Fibroblast of skin of right quadriceps (primary cell): ENCODE results near the gene ABCC8.
A peak's percentile ranks its signal among the peaks of the same experiment; 100 is the strongest.

Experiments
- DNase-seq: peaks from one replicate; pipeline ENCODE4 v3.0.0-alpha.2; 2013

The ABCC8 gene

DNA sequence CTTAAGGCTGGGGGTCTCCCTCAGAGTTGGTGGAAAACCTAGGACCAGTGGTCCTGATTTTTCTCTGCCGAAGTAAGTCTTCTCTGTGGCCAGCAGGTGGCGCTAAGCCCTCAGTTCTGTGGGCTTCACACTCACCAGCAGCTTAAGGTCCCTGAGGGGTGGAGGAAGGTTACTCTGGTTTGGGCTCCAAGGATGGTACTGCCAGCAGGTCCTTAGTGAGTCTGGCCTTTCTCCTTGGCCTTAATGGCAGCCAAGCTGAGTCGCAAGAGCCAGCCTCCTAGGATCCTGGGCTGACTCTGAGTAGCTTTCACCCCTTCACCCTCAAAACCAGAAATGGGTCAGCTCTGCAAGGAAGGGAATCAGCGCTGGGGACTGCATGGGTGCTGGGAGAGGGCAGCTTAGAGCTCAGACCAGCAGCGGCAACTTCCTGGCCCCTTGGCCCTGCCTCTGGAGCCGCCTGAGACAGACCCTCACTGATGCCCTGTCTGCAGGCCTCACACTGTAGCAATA is 92.6 kb downstream of the ABCC8 start:
- DNase-seq: peak; percentile 74

GRCh38 chr11:17383461-17383860 is 93.2 kb downstream of the ABCC8 start:
- DNase-seq: no peak

DNA sequence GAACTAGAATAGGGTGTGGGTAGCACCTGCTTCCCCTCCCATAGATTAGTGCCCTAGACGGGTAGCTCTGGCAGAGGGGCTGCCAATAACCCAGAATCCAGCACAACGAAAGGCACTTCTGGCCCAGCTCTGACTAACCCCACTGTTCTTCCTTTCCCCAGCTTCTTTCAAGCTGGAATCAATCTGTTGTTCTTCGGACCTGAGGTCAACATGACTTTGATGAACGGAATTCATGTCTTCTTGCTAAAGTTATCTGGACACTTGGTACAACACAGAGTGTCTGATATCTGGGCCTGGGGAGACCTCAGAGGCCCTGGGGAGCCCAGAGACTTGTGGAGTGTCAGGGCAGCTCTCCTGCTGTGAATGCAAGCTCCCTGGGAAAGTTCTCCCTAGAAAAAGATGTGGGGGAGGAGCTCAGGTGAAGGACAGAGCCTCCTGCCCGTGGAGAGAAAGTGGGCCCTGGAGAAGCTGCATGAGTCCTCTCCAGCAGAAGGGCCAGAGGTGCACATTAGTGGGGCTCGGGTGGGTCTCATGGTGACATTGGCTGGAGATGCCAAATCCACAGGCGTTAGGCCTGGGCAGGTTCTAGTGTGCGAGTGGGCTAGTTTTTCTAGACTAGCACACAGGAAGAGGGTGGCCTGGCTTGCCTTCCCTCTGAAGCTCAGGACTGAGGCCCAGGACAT is 94.5 kb downstream of the ABCC8 start:
- no peak for DNase-seq

DNA sequence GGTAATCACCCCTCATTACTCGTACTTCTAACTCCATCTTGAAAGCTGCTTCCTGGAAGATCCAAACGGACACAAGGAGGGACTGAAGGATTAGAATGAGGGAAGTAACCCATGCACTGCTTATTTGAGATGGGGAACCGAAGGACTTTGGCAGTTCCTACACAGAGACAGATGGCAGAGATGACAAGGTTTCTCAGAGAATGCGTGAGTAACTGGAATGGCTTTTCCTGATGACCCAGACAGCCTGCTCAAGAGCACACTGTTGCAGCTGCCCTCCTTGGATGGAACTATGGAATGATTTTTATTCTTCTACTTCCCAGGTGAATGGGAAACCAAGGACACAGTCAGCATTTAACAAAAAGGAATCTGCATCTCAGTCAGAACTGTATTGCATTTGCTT is 95.5 kb downstream of the ABCC8 start:
- DNase-seq: peak; percentile 26

GRCh38 chr11:17379383-17380180 is 97.1 kb downstream of the ABCC8 start:
- no peak for DNase-seq

GRCh38 chr11:17378655-17379054 is 98.0 kb downstream of the ABCC8 start:
- DNase-seq: no peak

DNA sequence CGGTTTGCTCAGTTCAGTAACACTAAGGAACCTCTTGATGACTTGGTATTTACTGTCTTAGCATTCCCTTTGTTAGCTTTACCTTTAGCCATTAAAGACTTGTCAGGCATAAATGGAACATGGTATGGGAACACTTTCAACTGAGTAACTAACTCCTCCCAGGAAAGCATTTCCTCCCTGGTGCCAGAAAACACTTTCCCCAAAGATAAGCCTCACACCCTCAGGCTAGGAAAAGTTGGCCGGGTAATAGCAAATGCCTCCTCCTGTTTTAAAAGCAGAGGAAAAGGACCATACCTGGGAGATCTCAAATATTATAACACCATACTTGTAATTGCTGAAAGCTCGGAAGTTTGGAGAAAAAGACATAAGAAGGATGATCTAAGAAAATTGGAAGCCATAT is 100.2 kb downstream of the ABCC8 start:
- DNase-seq: no peak

DNA sequence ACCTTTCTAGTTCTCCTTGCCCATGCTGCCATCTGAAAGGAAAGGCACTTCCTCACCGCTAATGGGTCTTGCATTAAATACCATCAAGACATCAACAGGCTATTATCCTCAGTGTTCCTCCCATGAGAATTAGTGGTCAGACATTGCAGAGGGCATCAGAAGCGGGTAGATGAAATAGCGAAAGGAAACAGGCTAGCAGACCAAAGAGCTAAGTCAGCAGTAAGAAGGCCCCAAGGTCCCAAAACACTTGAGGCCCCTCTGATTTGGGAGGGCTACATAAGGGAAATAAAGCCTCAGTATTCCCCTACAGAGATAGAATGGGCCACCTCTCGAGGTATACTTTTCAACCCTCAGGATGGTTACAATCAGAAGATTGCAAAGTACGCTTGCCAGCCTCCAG is 101.1 kb downstream of the ABCC8 start:
- no peak for DNase-seq

GRCh38 chr11:17371614-17372013 is 105.0 kb downstream of the ABCC8 start:
- peak; percentile 51 for DNase-seq

DNA sequence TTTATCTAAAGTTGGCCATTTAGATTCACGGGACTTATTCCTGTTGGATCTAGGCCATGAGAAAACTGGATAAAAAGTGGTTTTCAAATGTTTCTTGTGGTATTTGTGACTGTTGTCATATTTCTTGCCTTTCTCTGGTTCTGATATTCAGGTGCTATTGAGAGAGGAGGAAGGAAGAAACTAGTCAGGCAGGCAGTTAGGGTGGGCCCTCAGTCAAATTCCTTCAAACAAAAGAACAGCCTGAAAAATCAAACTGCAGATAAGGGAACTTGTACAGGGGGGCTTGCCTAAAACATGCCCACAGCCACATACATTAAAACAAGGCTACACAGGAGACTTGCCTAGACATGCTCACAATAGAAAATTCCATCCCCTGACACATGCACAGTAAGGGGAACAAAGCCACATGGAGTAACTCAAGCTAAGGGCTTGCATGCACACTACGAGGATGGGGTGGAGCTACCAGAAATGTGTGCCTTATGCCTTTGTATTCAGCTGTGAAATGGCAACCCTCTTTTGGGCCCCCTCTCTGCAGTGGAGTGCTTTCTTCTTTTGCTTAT is 106.9 kb downstream of the ABCC8 start:
- no peak for DNase-seq

DNA sequence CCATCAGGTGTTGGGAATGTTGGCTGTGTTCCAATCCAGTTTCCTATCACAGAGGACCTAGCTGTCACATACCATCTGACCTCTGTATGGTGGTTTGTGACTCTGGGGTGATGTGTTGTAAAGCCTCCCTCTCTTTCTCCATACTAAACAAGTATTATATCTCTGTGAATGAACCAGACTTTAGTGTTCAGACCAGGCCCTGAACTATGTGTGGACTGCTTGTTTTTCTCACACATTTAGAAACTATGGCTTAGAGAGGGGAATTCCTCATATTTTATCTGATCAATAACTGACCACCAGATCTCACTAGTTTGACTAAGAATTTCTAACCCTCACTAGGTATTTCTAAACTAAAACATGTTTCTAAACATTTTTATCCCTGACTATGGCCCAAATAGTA is 107.6 kb downstream of the ABCC8 start:
- DNase-seq: no peak

- DNase-seq: no peak
Observed at GRCh38 chr11:17368551-17368950, 108.1 kb downstream of the ABCC8 start.

DNA sequence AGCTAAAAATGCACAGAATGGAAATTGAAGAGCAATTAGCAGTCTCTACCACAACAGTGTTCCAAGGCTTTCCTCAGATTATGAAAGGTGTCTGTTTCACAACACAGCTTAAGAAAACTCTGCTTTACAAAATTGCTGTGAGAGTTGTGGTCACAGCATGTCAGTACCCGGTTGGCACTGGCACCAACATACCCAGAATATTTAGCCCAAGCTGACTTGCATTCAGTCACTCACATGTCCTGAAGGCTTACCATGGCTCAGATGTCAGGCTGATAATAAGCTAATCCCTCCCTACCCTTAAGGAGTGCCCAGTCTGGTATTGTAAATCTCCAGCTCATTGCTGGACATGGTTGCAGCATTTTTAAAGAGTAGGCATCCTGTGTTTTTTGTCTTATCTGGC is 110.2 kb downstream of the ABCC8 start:
- no peak for DNase-seq

DNA sequence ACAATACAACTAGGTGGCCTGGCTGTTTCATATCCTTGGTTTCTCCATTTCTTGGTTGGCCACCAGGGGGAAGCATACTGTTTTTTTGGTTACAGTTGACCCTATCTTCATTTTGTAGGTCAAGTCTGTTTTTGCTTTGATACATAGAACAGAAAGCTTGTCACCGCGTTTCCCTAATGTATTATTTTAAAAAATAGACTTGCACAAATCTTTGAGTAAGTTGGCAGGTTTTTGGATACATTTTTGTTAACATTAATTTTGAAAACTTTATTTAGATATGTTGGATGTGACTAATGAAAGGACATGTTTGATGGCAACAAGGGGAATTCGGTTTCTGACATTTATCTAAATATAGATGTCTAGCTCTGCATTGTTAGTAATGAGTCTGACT is 122.0 kb downstream of the ABCC8 start:
- peak; percentile 70 for DNase-seq

DNA sequence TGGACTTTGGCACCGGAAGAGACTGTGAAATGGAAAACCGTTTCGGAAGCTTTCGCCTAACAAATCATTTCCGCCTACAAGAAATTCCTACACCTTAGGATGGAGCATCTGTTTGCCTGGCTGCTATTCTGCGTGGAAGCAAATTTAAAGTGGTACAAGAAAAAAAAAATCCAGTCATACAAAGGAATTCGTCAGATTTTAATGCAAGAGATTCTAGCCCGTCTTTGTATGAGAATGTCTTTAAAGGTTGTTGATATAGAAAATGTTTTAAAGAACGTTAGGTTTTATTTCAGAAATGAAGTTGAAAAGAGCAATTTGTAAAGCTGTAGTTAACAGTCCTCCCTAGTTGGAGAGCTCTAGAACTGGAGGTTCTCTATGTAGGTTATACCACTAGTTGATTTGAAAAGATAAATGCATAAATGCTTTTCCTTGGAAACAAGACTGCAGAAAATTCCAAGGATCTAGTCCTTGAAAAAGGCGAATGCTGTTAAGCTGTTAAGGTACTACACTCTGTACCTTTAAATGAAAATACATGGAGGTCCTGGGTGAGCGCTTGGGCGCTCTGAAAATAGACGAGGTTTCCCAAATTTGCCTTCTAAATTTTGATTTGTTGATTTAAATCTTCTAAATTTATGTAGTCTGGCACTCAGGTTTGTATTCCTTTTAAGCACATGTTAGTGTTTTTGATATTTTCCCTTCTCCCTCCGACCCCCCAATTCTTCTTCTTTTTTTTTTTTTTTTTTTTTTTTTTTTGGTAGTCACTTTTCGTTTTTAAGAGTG is 122.6 kb downstream of the ABCC8 start:
- no peak for DNase-seq

DNA sequence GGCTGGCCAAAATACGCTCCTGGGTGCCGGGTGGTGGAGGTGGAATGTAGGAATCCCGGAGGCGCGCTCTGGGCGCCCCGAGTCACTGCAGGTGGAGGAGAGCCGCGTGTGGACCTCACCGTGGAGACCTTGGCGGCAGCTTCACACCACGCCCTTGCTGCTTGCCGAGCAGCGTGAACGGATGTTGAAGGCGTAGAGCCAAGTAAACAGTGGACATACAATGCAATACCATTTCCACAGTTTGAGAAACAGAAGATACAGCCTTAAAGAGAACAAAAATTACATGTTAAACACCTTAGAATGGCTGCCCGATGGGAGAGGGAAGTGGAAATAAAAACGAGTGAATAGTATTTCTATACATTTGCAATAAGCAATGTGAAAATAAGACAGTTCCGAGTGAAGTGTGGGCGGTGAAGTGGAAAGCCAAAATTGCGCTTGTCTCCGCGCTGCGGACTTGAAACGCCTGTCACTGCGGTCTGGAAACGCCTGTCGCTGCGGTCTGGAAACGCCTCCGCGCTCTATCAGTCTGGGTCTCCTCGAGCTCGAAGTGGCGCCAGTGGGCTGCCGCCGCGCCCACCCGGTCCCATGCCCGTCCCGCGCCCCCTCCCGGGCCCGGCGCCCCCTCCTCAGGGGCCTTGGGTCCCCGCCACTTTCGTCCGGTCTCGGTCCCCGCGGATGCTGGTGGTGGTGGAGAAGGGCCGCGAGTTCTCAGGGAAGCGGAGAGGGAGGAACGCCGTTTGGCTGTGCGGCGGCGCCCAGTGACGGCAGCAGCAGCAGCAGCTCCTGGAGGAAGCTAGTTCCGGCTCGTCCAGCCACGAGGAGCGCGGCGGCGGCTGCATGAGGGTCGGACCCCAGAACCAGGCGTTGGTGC is 123.5 kb downstream of the ABCC8 start:
- DNase-seq: peak; percentile 78

DNA sequence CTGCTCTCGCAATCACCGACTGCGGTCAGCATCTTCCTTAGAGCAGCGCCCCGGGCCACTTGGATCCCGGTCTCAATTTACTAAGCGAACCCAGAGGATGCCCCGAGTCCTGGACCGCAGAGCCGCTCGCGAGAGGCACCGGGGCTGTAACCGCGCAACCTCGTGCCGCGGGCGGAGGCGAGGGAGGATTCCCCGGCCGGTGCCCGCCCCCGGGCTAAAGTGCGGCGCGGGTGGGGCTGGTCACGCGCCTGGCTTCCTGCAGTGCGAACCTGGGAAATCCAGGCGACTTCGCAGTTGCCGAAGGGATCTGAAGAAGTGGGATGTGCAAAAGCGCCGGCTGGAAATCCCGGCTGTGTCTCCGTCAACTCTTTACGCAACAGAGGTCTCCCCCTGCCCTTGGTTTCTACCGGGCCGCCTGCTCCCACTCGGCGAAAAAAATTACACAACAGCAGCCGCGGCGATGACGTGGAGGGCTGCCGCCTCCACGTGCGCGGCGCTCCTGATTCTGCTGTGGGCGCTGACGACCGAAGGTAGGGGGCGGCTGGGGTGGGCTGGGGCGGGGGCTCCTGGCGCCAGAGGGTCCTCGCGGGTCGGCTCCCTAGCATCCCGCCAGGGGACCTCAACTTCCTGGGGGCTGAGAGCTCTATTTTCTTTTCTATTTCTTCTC is 125.0 kb downstream of the ABCC8 start, which contains the start of gene NCR3LG1:
Gene NCR3LG1 (plus strand): TSS at position 291 of the 667 bp plus-strand sequence. CDS start 170 bp downstream, at position 461.
- DNase-seq: peak; percentile 53

GRCh38 chr11:17351172-17351509 is 125.5 kb downstream of the ABCC8 start:
- DNase-seq: no peak

DNA sequence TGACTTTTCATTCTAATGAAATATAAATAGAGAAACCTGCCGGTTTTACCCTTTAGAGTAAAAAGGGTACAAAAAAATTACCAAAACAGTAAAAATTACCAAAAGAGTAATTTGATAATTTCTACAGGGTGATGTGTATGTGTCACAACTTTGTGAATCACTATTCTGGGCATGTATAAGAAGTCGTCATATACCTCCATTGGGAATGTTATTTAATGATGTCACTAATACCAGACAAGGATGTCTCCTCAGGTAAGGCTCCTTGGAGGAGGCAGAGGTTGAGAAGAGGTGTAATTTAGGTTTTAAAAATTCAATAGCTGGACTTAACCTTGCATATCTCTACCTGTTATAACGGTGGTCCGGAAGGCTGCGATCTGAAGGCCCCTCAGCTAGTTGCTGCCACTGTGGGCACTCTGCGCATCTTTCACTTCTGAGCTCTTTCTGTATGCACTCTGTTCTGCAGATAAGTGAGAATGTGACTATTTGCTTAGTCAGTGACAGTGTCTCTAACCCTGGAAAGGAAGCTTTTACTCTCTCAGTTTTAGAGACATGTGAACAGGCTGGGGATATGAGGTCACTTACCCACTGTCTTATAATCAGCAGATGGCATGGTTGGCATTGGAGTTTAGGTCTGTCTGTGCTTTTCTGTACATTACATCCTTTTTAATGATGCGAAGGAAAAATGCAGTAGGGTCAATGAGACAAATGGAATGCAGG is 126.0 kb downstream of the ABCC8 start:
- no peak for DNase-seq

GRCh38 chr11:17347676-17348075 is 129.0 kb downstream of the ABCC8 start:
- DNase-seq: no peak

- DNase-seq: peak; percentile 79
Observed at GRCh38 chr11:17343907-17344306, 132.7 kb downstream of the ABCC8 start.
